HT1080 (cell line): ENCODE measurements around the gene TACC2. TPM values are rescaled to one million over a fixed set of nuclear protein-coding genes. Genes with fewer than 3 reads are reported as not detected.
A peak's percentile ranks its signal among the peaks of the same experiment; 100 is the strongest.

Experiments used
- DNase-seq: peaks from one replicate; pipeline ENCODE4 v3.0.0-alpha.2; 2015; ENCODE audit warnings: low read depth
- total RNA-seq: library from RNA; depleted of rRNA; stranded (reverse); fragments of >200 nt; shearing (Covaris generic); gene quantifications from 2 replicates; pipeline ENCODE4 v1.2.3, GENCODE V29; 2014

Gene TACC2
- total RNA-seq, 1 experiment from 2014 or later: 20.3 TPM

- no peak for DNase-seq
These were observed 176.0 kb downstream of the TACC2 start for GRCh38 chr10:122164815-122165483.

GRCh38 chr10:122165484-122166276 is 176.7 kb downstream of the TACC2 start:
- no peak for DNase-seq

GRCh38 chr10:122168101-122168500 is 179.1 kb downstream of the TACC2 start:
- no peak for DNase-seq

GRCh38 chr10:122168598-122169394 is 179.8 kb downstream of the TACC2 start:
- DNase-seq: no peak

GRCh38 chr10:122170802-122171201 is 181.8 kb downstream of the TACC2 start:
- no peak for DNase-seq

- DNase-seq: no peak
These were observed 182.5 kb downstream of the TACC2 start for GRCh38 chr10:122171302-122172075.

GRCh38 chr10:122172361-122173008 is 183.5 kb downstream of the TACC2 start:
- DNase-seq: no peak

- no peak for DNase-seq
These were observed 184.4 kb downstream of the TACC2 start for GRCh38 chr10:122173337-122173736.

- no peak for DNase-seq
These were observed 184.9 kb downstream of the TACC2 start for GRCh38 chr10:122173766-122174435.

- peak; percentile 41 for DNase-seq
These were observed 187.6 kb downstream of the TACC2 start for GRCh38 chr10:122176232-122177213.

- DNase-seq: no peak
These were observed 189.7 kb downstream of the TACC2 start for GRCh38 chr10:122178655-122179054.

GRCh38 chr10:122181041-122181732 is 192.2 kb downstream of the TACC2 start:
- peak; percentile 82 for DNase-seq

- DNase-seq: no peak
These were observed 192.9 kb downstream of the TACC2 start for GRCh38 chr10:122181876-122182275.

- DNase-seq: peak; percentile 60
These were observed 193.3 kb downstream of the TACC2 start for GRCh38 chr10:122182308-122182707.

- no peak for DNase-seq
These were observed 195.3 kb downstream of the TACC2 start for GRCh38 chr10:122184254-122184653.

- DNase-seq: no peak
These were observed 196.7 kb downstream of the TACC2 start for GRCh38 chr10:122185643-122186042.

- no peak for DNase-seq
These were observed 198.2 kb downstream of the TACC2 start for GRCh38 chr10:122186816-122187810.
